Neural cell (in vitro differentiated cells): ENCODE results near the gene RTN4RL1. TPM values are rescaled to one million over a fixed set of nuclear protein-coding genes. Genes with fewer than 3 reads are reported as not detected.

Source experiments
- H2AFZ ChIP-seq: fragments of 200-600, 300-800 bp; sonication (generic), shearing (Covaris generic); 2 replicates; pipeline ENCODE4 v1.6.0; 2014; ENCODE audit warnings: low read depth, mild to moderate bottlenecking, antibody characterized with exemption, low read length, moderate library complexity
- H3F3A ChIP-seq: fragments of 200-600 bp; shearing (Covaris generic); 2 replicates; pipeline ENCODE4 v1.6.1; 2016; ENCODE audit warnings: mild to moderate bottlenecking, moderate library complexity, mixed read lengths, antibody characterized with exemption, low read length; ENCODE audit not compliant: insufficient read depth, poor library complexity, severe bottlenecking
- H3K27ac ChIP-seq: fragments of 200-600, 300-800 bp; sonication (generic), shearing (Covaris generic); 2 replicates; pipeline ENCODE4 v1.5.1; 2014; ENCODE audit warnings: mild to moderate bottlenecking, low read length, moderate library complexity
- H3K27me3 ChIP-seq: fragments of 300-800, 200-600 bp; sonication (generic), shearing (Covaris generic); 2 replicates; pipeline ENCODE4 v1.6.0; 2014; ENCODE audit warnings: mild to moderate bottlenecking, low read depth, low read length, moderate library complexity; ENCODE audit not compliant: insufficient read depth
- H3K36me3 ChIP-seq: fragments of 300-800, 200-600 bp; sonication (generic), shearing (Covaris generic); 2 replicates; pipeline ENCODE4 v1.5.1; 2014; ENCODE audit warnings: mild to moderate bottlenecking, antibody characterized with exemption, low read length, moderate library complexity; ENCODE audit not compliant: insufficient read depth
- H3K4me2 ChIP-seq: fragments of 300-800, 200-600 bp; sonication (generic), shearing (Covaris generic); 2 replicates; pipeline ENCODE4 v1.6.0; 2014; ENCODE audit warnings: mild to moderate bottlenecking, low read length
- H3K4me3 ChIP-seq: fragments of 300-800, 200-600 bp; sonication (generic), shearing (Covaris generic); 2 replicates; pipeline ENCODE4 v1.5.1; 2014; ENCODE audit warnings: mild to moderate bottlenecking, low read length, moderate library complexity
- H3K79me2 ChIP-seq: fragments of 200-600 bp; shearing (Covaris generic); replicated peaks from 2 replicates; pipeline ENCODE4 v1.6.0; 2014; ENCODE audit warnings: mild to moderate bottlenecking, low read length, moderate library complexity; ENCODE audit not compliant: insufficient read depth
- H3K9ac ChIP-seq: fragments of 300-800, 200-600 bp; sonication (generic), shearing (Covaris generic); 2 replicates; pipeline ENCODE4 v1.6.1; 2016; ENCODE audit warnings: mild to moderate bottlenecking, low read length, mixed read lengths
- H3K9me2 ChIP-seq: fragments of 200-600 bp; shearing (Covaris generic); 2 replicates; pipeline ENCODE4 v1.6.1; 2016; ENCODE audit warnings: mild to moderate bottlenecking, low read length, mixed read lengths; ENCODE audit not compliant: insufficient read depth
- H3K9me3 ChIP-seq: fragments of 200-600, 300-800 bp; sonication (generic), shearing (Covaris generic); 2 replicates; pipeline ENCODE4 v1.6.1; 2016; ENCODE audit warnings: mild to moderate bottlenecking, mixed run types, low read length, moderate library complexity, mixed read lengths
- H4K20me1 ChIP-seq: fragments of 200-600 bp; shearing (Covaris generic); 2 replicates; pipeline ENCODE4 v1.6.1; 2016; ENCODE audit warnings: mild to moderate bottlenecking, mixed run types; ENCODE audit not compliant: insufficient read depth
- CTCF ChIP-seq: fragments of 450-650 bp; IDR thresholded peaks from 2 replicates; pipeline ENCODE4 v1.5.1; 2014; ENCODE audit warnings: antibody characterized with exemption, mild to moderate bottlenecking, moderate library complexity; ENCODE audit not compliant: poor library complexity, severe bottlenecking
- EP300 ChIP-seq: fragments of 450-650 bp; conservative IDR thresholded peaks from 2 replicates; pipeline ENCODE4 v1.6.1; 2014; ENCODE audit warnings: antibody characterized with exemption, mild to moderate bottlenecking, moderate library complexity; ENCODE audit not compliant: poor library complexity, severe bottlenecking
- EZH2 ChIP-seq: fragments of 200-600, 300-800 bp; shearing (Covaris generic), sonication (generic); IDR thresholded peaks from 2 replicates; pipeline ENCODE4 v1.6.1; 2014; ENCODE audit warnings: antibody characterized with exemption, low read length, borderline replicate concordance, mild to moderate bottlenecking; ENCODE audit not compliant: insufficient read depth, poor library complexity, severe bottlenecking
- MXI1 ChIP-seq: fragments of 450-650 bp; conservative IDR thresholded peaks from 2 replicates; pipeline ENCODE4 v1.6.1; 2014; ENCODE audit warnings: antibody characterized with exemption, mild to moderate bottlenecking; ENCODE audit not compliant: poor library complexity, severe bottlenecking
- POLR2AphosphoS5 ChIP-seq: IDR thresholded peaks from 2 replicates; pipeline ENCODE4 v1.6.1; 2012
- RAD21 ChIP-seq: fragments of 450-650 bp; conservative IDR thresholded peaks from 2 replicates; pipeline ENCODE4 v1.6.1; 2014; ENCODE audit warnings: antibody characterized with exemption, mild to moderate bottlenecking, moderate library complexity
- REST ChIP-seq: IDR thresholded peaks from 2 replicates; pipeline ENCODE4 v1.6.1; 2012; ENCODE audit warnings: borderline replicate concordance
- SMC3 ChIP-seq: fragments of 450-650 bp; conservative IDR thresholded peaks from 2 replicates; pipeline ENCODE4 v1.6.1; 2014; ENCODE audit warnings: antibody characterized with exemption, mild to moderate bottlenecking, moderate library complexity; ENCODE audit not compliant: poor library complexity
- TAF1 ChIP-seq: IDR thresholded peaks from 2 replicates; pipeline ENCODE4 v1.6.1; 2012; ENCODE audit warnings: low read depth
- polyA plus RNA-seq: library from polyadenylated mRNA; depleted of rRNA; stranded (reverse); fragments of >200 nt; gene quantifications from 2 replicates; pipeline ENCODE4 v1.2.3, GENCODE V29; 2014

RTN4RL1 gene
- polyA plus RNA-seq, 1 donor from 2014 or later: 8.1 TPM

- Histone ChIP-seq H3F3A (peaks cover 6% of the 10 kb centered on the region), H3K9me2 (no peaks in the 10 kb centered on the region), H3K9ac (peak overlapping the region; percentile 79), H3K27me3 (no peaks in the 10 kb centered on the region), H3K4me2 (peak overlapping the region; percentile 46), H3K9me3 (no peaks in the 10 kb centered on the region), H2AFZ (peak overlapping the region; percentile 73), H3K79me2 (no peaks in the 10 kb centered on the region), H4K20me1 (no peaks in the 10 kb centered on the region), H3K4me3 (peak overlapping the region; percentile 84), H3K36me3 (no peaks in the 10 kb centered on the region), H3K27ac (peak overlapping the region; percentile 84)
- TF ChIP-seq POLR2AphosphoS5 (no peak), EP300 (no peak), SMC3 (no peak), RAD21 (no peak), REST (no peak), MXI1 (no peak), CTCF (no peak), TAF1 (no peak), EZH2 (no peak)
These were observed 15.9 kb upstream of the RTN4RL1 start for GRCh38 chr17:2040942-2041560.

GRCh38 chr17:2040219-2040827 lies 15.2 kb upstream of the RTN4RL1 start:
- no peaks in the 10 kb centered on the region for H3K27me3 ChIP-seq
- no peaks in the 10 kb centered on the region for H3K36me3 ChIP-seq
- H3K9ac ChIP-seq: no peak overlapping the region
- H3K79me2 ChIP-seq: no peaks in the 10 kb centered on the region
- H3K4me3 ChIP-seq: no peak overlapping the region
- H3K9me2 ChIP-seq: no peaks in the 10 kb centered on the region
- no peaks in the 10 kb centered on the region for H4K20me1 ChIP-seq
- peaks cover 6% of the 10 kb centered on the region for H3F3A ChIP-seq
- no peak overlapping the region for H2AFZ ChIP-seq
- no peak overlapping the region for H3K27ac ChIP-seq
- no peak overlapping the region for H3K4me2 ChIP-seq
- no peaks in the 10 kb centered on the region for H3K9me3 ChIP-seq
- TF ChIP-seq TAF1 (no peak), RAD21 (no peak), EZH2 (no peak), CTCF (no peak), SMC3 (no peak), REST (no peak), POLR2AphosphoS5 (no peak), MXI1 (no peak), EP300 (no peak)
